ENCODE measurements around the gene GZMM. TPM values are rescaled to one million over a fixed set of nuclear protein-coding genes. Genes with fewer than 3 reads are reported as not detected.
A peak's percentile ranks its signal among the peaks of the same experiment; 100 is the strongest.

The GZMM gene
- total and polyA plus RNA-seq, 2 experiments from 2014 or later = 0.29 TPM; not detected in 1

- Mint-ChIP-seq H3K27ac (peak overlapping the region; percentile 79; the same call in 1 of the 2 replicates), H3K27me3 (ENCODE audit: insufficient read depth, low read depth, poor library complexity) (peaks cover 17% of the 10 kb centered on the region), H3K4me3 (peak overlapping the region; percentile 87), H3K4me1 (peaks cover 9% of the 10 kb centered on the region), H3K9me3 (0 out of 3 replicates have a peak, but pooled peaks cover 2% of the 10 kb centered on the region), H3K36me3 (ENCODE audit: low read depth) (peaks cover 13% of the 10 kb centered on the region; the same call in 2 of the 3 replicates)
- no peaks in the 10 kb centered on the region for H3K9me2 ChIP-seq (ENCODE audit: insufficient read depth)
- ATAC-seq = peak; percentile 42
- peak; percentile 90 for DNase-seq (ENCODE audit: low spot score)
- H3K27ac ChIP-seq (ENCODE audit: low read depth) = no peak overlapping the region; the same call in 1 of the 2 replicates
- TF ChIP-seq CTCF (conservative IDR thresholded peaks at IDR 0.05; ENCODE audit: low read depth in 2 of 2) (peak; percentile 59 to 63), REST (IDR thresholded peaks at IDR 0.05; ENCODE audit: unreplicated experiment) (no peak)
- peaks cover 25% of the 10 kb centered on the region for H3K79me2 ChIP-seq (replicated peaks; ENCODE audit: insufficient read depth)
- no peaks in the 10 kb centered on the region; the same call in 1 of the 2 replicates for H3K4me1 ChIP-seq (ENCODE audit: insufficient read depth)
- peak overlapping the region; percentile 94 for H3K4me2 ChIP-seq
- no peaks in the 10 kb centered on the region for H3K27me3 ChIP-seq (ENCODE audit: insufficient read depth)
- no peaks in the 10 kb centered on the region; the same call in 1 of the 2 replicates for H3K36me3 ChIP-seq (ENCODE audit: insufficient read depth)
- peaks cover 17% of the 10 kb centered on the region for H4K20me1 ChIP-seq (replicated peaks; ENCODE audit: insufficient read depth)
- H2AFZ ChIP-seq = no peak overlapping the region
- H3F3A ChIP-seq (replicated peaks; ENCODE audit: low read depth) = peaks cover 13% of the 10 kb centered on the region
- H3K4me3 ChIP-seq = peak overlapping the region; percentile 98
Observed at GRCh38 chr19:532561-533363, 11.1 kb upstream of the GZMM start.

- Histone ChIP-seq H3K27me3 (ENCODE audit: insufficient read depth) (no peaks in the 10 kb centered on the region), H3K79me2 (replicated peaks; ENCODE audit: insufficient read depth) (peaks cover 25% of the 10 kb centered on the region), H3K4me3 (peak overlapping the region; percentile 98), H3K27ac (ENCODE audit: low read depth) (no peak overlapping the region; the same call in 1 of the 2 replicates), H2AFZ (no peak overlapping the region), H3K4me2 (peak overlapping the region; percentile 94), H3K4me1 (ENCODE audit: insufficient read depth) (no peaks in the 10 kb centered on the region; the same call in 1 of the 2 replicates), H3K36me3 (ENCODE audit: insufficient read depth) (no peaks in the 10 kb centered on the region; the same call in 1 of the 2 replicates), H4K20me1 (replicated peaks; ENCODE audit: insufficient read depth) (peaks cover 17% of the 10 kb centered on the region), H3F3A (replicated peaks; ENCODE audit: low read depth) (peaks cover 13% of the 10 kb centered on the region), H3K9me2 (ENCODE audit: insufficient read depth) (no peaks in the 10 kb centered on the region)
- ATAC-seq (no peak), DNase-seq (ENCODE audit: low spot score) (no peak)
- no peak overlapping the region for H3K27ac Mint-ChIP-seq
- peaks cover 6% of the 10 kb centered on the region for H3K4me1 Mint-ChIP-seq
- peak overlapping the region; percentile 87 for H3K4me3 Mint-ChIP-seq
- peaks cover 2% of the 10 kb centered on the region; the same call in 1 of the 3 replicates for H3K9me3 Mint-ChIP-seq
- peaks cover 15% of the 10 kb centered on the region for H3K27me3 Mint-ChIP-seq (ENCODE audit: insufficient read depth, low read depth, poor library complexity)
- H3K36me3 Mint-ChIP-seq (ENCODE audit: low read depth) = peaks cover 20% of the 10 kb centered on the region
- TF ChIP-seq ZNF462 (CRISPR knock-in tag; IDR thresholded peaks at IDR 0.05) (no peak), JUNB (IDR thresholded peaks at IDR 0.05; ENCODE audit: unreplicated experiment) (no peak)
Observed at GRCh38 chr19:533364-534058, 10.3 kb upstream of the GZMM start.

Measured in GM23338 (cell line).